Stimulated activated naive CD4-positive, alpha-beta T cell (primary cell): ENCODE data around the gene EIPR1.
"Not testable (repeated sequence)": the region's sequence is repeated elsewhere in the genome, so short reads cannot be mapped to it uniquely, and the experiment has no call there.

ENCODE experiments used
- DNase-seq, 6 experiments: peaks; one replicate each; lab custom pipeline; 2025; lab: John Stamatoyannopoulos, UW

EIPR1 gene

GRCh38 chr2:3357926-3358325 lies 19.7 kb downstream of the EIPR1 start:
- DNase-seq = no peak

DNA sequence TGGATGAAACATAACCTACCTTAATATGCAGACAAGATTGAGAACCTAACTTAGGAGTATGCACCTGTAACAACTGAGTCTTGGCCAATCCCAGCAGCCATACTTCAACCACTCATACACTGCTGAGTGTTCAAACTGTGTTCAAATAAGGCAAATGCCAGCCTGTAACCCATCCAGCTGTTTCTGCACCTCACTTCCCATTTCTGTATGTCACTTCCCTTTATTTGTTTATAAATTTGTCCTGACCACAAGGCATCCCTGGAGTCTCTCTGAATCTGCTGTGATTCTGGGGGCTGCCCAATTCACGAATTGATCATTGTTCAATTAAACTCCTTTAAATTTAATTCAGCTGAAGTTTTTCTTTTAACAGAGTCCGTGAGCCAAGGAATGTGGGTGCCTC lies 20.2 kb downstream of the EIPR1 start:
- not testable (repeated sequence) for DNase-seq

DNA sequence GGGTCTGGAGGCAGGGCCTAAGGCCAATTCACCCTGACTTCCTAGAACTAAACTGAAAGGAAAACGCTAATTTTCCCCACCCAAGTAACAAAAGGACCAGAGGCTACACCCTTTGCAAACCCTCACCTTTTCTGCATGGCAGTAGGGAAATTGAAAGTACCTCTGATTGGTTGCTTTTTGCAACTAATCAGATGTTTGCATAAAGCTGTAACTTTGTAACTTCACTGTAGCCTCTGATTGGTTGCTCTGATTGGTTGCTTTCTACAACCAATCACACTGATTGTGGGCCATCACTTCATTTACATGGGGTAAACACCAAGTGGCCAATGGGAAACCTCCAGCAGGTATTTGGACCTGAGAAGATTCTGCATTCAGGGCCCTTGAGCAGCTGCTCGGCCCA lies 20.8 kb downstream of the EIPR1 start:
- DNase-seq = no peak

GRCh38 chr2:3355951-3356569 lies 21.6 kb downstream of the EIPR1 start:
- no peak for DNase-seq

- DNase-seq = no peak
Observed at GRCh38 chr2:3354986-3355385, 22.6 kb downstream of the EIPR1 start.

- DNase-seq = no peak
Observed at GRCh38 chr2:3349211-3349693, 28.4 kb downstream of the EIPR1 start.

DNA sequence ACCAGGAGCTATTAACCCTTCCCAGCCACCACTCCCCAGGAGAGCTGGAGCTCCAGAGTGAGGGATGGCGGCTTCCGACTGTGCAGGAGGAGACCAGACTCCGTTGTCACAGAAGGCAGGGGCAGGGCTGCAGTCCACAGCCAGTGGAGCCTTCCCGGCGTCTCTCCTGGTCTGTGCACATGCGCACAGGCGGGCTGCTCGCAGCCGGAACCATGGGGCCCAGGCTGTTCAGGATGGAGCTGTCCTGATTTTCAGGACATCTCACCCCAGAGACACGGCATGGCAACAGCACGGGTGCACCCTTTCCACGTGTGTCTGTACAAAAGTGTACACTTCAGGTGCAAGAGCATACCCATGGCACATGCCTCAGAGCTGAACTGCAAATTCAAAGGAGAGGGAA lies 28.9 kb downstream of the EIPR1 start:
- no peak for DNase-seq

- no peak for DNase-seq
Observed at GRCh38 chr2:3345621-3346020, 32.0 kb downstream of the EIPR1 start.

DNA sequence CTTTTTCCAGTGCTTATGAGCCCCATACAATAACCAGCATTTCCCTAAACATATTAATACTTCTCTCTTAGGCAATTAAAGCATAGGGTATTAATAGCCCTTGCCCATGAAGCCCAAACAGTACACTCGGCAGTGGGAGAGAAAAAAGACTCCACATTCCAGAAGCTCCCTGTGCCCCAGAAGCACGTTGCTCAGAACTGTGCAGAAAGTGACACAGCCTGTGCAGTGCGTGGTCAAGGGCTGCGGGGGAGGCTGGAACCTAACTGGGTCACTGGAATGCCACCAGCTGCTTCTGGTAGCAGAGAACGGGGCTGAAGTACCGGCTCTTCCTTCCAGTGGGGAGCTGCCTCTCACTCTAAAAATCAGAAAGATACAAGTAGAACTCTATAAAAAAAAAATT lies 32.7 kb downstream of the EIPR1 start:
- DNase-seq = no peak

GRCh38 chr2:3343012-3343411 lies 34.6 kb downstream of the EIPR1 start:
- no peak for DNase-seq

DNA sequence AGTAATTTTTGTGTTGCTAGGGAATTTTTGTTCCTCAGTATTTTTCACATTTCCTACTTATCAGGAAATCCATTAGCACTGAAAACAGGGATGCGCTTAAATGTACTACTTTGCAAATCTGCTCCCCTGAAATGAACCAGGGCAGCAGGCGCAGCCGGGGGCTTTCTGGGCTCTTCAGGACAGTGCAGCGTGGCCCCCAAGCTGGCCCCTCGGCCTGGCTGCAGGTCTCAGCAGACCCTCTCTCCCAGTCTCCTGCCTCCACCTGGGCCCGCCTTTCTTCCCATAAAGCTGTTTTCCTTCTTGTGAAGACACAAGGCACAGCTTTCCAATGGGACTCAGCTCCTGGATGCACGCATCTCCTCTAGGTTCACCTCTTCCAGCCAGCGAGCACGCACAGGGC lies 35.3 kb downstream of the EIPR1 start:
- DNase-seq = no peak

DNA sequence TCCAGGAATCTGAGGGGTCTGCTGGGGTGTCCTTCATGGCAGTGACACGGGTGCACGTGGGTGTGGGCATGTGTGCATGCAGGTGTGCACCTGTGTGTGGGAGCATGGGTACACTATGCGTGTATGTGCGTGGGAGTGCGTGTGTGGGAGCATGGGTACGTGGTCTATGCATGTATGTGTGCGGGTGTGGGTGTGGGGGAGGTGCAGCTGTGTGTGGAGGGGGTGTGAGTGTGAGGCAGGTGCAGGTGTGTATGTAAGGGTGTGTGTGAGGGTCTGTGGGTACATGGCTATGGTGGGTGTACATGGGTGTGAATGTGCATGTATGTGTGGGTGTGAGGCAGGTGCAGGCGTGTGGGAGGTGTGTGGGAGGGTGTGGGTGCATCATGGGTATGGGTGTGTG lies 36.3 kb downstream of the EIPR1 start:
- no peak for DNase-seq

DNA sequence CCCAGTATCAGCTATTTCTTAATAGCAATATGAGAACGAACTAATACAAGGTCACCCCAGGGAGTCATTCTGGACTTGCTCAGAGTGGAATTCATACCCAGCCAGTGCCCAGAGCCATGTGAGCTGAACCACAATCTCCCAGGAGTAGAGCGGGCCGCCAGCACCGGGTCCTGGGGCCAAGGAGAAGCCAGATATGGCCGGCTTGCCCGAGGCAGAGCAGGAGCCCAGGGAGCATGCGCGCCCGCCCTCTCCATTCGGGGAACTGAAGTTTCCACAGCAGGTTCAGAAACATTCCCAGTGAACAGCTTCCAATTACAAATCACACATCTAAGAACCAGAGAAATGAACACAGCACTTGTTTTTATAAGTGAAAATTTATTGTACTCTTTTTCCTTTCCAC lies 37.5 kb downstream of the EIPR1 start:
- no peak for DNase-seq

DNA sequence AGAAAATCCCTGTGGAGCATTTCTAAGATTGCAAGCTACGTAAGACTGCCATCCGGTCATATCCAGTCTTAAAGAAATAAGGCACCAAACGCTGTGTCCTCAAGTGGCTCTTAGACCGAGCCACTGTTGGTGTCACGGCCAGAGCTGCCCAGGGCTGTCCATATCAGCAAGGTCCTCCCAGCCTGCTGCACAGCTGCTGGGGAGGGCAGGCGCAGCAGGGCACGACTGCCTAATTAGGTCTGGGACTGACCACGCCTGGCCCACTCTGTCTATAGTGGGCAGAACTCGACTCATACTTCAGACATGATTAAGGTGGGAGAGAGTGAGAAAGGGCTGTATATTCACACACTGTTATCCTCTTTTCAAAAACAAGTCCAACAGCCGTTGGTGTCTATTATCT lies 39.3 kb downstream of the EIPR1 start:
- no peak for DNase-seq

GRCh38 chr2:3336844-3337243 lies 40.8 kb downstream of the EIPR1 start:
- DNase-seq = no peak

- DNase-seq = no peak
Observed at GRCh38 chr2:3334392-3335345, 42.9 kb downstream of the EIPR1 start.

DNA sequence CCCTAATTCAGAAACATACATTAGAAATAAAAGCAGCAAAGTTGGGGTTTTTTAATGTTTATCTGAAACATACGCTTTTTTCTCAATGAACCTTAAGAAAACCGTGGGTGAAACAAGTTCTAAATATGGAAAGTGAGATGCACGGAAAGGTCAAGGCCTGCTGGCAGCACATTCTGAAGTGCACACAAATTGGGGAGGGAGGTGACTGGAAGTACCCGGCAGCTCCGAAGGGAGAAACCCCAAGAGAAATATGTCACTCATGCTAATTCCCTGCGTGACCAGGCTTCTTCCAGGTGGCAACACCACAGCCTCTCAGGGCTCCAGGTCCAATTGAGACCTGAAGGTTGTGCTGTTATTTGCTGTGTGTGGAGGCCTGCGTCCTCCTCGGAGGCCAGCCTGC lies 45.5 kb downstream of the EIPR1 start:
- no peak for DNase-seq

- no peak for DNase-seq
Observed at GRCh38 chr2:3329491-3329890, 48.1 kb downstream of the EIPR1 start.

DNA sequence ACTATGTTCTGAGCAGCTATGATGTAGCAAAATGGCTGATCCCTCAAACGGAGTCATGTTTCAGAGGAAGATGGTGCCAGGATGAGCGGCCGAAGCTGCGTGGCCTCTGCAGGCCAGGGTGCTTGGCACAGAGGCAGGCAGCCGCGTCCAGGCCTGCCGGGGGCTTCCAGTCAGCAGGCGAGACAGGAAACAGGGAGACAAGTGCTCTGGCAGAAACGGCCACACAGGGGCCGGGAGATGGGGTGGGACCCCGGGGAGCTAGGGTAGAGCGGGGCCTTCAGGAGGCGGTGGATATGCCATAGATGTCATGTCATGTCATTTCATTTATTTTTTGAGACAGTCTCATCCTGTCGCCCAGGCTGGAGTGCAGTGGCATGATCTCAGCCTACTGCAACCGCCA lies 50.7 kb downstream of the EIPR1 start:
- no peak for DNase-seq

DNA sequence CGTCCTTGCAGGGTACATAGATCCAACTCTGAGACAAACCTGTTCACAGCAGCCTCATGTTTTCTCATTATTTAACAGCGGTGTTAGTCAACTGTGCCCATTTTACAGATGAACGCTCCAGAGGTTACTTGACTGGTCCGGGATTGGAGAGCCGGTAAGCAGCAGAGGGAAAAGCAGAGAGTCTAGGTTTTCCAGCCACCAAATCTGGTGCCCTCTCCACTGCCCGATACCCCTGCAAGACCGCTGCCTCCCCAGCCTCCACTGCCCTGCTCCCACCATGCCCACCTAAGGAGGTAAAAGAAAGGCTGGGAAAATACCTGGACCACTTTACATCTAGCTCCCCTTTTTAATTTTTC lies 51.5 kb downstream of the EIPR1 start:
- DNase-seq = no peak

GRCh38 chr2:3325458-3326181 lies 52.0 kb downstream of the EIPR1 start:
- DNase-seq = no peak

DNA sequence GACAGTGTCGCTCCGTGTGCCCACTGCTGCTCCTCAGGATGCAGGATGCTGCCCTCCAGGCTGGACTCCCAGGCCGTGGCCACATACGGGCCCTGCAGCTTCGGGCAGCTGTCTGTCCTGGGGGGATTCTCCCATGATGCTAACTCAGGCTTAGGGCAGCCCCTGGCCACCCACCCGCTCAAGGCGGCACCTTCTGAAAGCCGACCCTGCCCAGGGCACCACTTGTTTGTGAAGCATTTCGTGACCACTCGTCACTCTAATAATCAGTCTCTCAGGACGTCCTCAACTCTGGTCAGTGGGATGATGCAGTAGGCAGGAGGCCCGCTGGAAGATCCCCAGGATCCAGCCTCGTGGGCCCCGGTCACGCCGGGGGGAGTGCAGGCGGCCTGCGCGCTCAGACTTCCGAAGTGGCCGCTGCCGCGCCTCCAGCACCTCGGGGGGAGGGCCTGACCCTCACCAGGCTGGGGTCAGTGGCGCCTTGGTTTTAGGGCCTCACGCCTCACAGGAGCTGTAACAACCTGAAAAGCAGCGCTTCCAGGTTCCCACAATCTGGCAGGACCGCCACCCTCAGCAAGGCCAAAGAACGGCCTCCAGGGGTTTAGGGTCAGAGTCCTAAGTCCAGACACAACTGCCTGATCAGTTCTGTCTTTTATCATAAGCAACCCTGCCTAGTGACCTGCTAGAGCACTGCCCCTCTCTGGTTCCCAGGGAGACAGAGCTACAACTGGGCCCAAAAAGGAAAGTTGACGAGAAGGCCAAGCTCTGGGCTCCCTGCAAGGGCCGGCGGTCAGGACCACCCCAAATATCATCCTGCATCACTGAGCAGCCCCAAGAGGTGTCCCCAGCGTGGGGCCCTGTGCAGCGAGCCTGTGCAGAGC lies 53.0 kb downstream of the EIPR1 start:
- no peak for DNase-seq
